Limb (tissue), 2 donors: ENCODE measurements around the gene TRIM65.
A peak's percentile ranks its signal among the peaks of the same experiment; 100 is the strongest.
"Not testable (repeated sequence)": the region's sequence is repeated elsewhere in the genome, so short reads cannot be mapped to it uniquely, and the experiment has no call there.

Experiments
- DNase-seq, 2 donors: peaks; one replicate each; pipeline ENCODE4 v3.0.0-alpha.2; 2016; ENCODE audit errors: extremely low spot score in 2 of 2

TRIM65 gene

DNA sequence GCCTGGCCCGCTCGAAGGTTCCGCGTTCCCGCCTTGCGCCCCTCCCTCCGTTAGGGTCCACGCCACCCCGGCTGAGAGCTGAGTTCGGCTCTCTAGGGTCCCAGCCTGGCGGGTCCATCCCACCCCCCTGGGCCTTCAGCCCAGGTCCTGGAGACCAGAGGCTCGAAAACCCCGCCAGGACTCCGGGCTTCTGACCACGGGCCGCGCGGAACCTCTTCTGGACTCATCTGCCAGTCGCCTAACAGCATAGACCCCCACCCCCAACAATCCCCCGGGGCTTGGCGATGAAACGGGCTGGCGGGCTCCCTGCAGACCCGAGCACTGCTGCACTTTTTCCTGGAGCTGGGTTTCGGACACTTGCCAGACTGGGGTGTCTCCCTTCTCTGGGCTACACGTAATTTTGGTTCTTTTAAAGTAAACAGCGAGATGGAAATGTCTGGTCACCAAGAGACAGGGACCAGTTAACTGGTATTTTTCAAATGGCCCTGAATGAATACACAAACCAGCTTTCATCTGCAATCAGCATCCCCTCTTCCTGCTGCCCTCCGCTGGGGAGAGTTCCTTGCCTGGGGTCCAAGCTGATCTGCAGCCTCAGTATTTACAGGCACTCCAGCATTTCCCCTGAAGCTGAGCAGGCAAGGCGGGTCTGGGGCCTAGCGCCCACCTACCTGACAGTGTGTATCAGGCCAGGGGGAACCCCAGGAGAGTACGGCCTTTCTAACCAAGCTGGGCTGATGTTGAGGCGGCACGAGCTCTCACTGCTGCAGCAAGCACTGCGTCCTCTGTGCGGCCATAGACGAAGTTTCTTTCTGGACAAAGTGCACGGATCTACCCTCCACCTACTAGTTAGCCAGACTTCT is 639 bp upstream of the TRIM65 start:
- DNase-seq = peak in 1 of 2 donors; percentile 26

DNA sequence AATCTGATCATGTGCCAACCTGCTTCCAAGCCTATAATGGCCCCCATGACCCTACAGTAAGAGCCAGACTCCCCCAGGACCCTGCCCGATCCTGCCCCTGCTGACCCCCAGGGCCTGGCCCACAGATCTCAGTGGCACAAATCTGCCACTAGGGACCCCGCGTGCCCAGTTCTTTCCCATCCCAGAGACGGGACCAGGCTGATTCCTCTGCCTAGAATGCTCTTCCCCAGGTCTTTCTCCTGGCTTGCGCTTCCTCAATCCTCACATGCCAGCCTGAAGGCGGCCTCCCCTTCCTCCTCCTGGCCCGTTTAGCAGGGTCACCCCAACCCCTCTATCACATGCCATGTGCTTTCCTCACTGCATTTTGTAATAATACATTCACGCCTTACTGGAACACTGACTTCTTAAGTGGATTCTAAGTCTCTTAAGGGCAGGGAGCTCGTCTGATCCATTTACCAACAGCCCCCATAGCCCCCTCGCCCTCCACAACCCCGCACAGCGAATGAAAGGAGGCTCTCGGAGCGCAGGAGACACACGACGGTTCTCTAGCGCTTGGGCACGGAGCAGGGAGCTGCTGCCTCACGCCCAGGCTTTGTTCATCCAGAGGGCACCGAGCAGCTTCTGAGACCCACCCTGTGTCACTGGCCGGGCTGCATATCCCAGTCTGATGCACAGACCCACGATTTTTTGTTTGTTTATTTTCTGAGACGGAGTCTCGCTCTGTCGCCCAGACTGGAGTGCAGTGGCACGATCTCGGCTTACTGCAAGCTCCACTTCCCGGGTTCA is 1.2 kb downstream of the TRIM65 start:
- DNase-seq = peak in 1 of 2 donors; percentile 34

- peak in 1 of 2 donors; percentile 31 for DNase-seq
These were observed 2.6 kb downstream of the TRIM65 start for GRCh38 chr17:75894049-75894733.

DNA sequence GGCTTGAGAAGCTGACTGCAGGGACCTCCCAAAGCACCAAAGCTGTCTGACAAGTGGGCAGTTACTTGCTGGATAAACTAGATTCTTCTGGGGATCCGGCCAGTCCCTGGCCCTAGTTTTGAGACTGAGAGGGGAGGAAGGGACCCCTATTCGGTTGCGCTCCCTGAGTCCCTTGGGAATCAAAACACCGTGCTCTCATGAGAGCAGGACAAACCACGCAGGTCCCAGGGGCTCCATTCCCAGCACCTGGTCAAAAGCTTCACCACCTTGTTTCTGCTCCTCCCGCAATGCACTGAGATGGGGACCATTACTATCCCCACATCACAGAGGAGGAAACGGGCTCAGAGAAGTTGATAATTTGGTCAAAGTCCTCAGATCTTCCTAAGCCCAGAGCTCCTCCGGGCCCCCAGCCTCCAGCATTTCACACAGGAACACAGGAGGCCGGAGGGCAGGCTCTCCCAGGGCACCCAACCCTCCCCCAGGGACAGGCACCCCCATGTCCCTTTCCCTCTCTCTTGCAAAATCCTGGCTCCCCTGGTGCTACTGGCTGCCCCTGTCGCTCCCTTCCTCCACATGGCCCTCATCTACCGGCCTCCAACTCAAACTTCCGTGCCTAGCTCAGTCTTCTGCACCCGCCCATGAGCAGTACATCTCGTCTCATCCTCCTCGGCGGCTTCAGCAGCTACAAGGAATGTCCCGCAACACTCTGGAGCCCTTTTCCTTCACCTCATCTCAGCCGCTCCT is 3.3 kb downstream of the TRIM65 start:
- DNase-seq = peak in 1 of 2 donors; percentile 34

DNA sequence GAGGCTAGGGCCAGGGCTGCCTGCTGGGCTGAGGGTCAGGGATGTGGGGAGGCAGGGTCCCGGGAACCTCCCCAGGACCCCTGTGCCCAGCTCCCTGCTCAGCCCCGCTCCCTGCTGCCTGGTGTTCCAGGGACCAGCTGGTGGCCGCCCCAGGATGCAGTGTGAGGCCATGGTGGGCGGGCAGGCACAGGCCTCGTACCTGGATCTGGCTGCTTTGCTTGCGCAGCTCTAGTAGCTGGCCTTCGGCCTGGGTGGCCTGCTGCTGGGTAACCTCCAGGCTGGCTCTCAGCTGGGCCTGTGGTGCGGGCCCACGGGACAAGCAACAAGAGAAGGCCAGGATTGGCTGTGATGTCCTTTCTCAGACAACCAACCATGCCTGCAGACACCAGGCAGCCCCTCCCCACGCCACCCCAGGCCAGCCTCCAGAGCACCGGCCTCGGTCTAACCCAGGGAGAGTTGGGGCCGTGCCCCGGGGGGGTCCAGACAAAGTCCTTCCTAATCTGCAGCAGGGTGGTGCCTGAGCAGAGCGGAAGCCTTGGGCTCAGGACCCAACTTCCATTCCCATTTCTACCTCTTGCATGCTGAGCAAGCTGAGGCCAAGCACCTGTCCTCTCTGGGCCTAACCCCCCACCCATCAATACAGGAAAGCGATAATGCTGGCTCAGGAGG is 4.1 kb downstream of the TRIM65 start:
- DNase-seq = peak in 1 of 2 donors; percentile 24

DNA sequence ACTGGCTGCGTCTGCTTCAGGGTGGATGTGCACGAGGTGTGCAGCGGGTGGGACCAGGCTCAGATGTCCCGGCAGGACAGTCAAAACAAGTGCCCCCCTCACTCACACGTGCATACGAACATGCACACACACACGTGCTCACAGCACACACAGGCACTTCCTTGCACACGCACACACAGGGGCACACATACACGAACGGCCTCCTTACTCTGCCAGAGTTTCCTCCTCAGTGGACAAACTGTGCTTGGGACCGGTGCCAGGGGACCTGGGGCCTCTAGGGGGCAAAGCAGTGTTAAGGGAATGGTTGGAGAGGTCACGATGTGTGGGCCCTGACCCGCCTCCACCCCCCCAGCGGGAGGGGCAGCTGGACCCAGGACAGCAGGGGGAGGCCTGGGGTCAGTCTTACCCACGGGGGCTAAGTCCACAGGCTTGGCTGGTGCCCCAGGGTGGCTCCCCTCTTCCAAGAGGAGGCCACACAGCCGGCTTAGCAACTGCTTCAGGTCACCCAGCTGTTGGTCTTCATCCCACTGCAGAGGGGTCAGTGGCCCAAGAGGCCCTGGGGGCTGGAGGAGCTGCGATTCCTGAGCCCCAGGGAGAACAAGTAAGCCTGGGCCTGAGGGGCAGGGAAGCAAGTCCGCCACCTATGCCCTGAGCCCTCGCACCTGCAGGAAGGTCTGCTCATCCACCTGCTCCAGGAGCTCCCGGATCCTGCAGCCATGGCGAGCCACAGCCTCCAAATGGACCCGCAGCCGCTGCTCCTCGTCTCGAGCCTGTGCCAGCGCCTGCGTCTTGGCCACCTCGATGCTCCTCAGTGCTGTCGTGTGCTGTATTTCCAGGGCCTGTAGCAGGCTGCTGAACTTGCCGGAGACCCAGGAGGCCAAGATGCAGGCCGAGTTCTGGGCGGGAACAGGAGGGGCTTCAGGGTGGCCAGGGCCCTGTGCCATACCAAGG is 4.9 kb downstream of the TRIM65 start:
- no peak for DNase-seq

DNA sequence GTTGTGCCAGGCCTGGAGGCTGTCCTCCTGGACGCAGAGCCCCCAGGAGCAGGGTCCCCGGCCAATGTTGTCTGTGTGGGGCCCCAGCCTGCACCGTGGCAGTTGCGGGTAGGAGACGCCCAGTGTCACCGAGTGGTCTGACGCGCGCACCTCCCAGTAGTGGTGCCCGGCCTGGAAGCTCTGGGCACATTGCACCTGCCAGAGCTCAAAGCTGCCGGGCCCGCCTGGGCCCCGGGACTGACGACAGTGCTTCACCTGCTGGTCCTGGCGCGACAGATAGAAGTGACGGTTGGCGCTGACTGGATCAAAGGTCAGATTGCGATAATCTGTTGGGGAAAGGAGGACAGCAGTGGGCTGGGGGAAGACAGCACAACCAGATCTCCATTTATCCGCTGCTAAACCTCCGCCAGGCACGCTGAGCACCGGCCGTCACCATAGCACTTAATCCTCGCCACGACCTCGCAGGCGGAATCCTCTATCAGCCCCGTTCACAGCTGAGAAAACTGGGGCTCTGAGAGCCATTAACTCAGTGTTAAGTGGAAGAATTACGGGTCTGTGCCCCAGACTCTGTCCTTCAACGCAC is 5.6 kb downstream of the TRIM65 start:
- DNase-seq = no peak

GRCh38 chr17:75889454-75889853 is 7.3 kb downstream of the TRIM65 start:
- no peak for DNase-seq

DNA sequence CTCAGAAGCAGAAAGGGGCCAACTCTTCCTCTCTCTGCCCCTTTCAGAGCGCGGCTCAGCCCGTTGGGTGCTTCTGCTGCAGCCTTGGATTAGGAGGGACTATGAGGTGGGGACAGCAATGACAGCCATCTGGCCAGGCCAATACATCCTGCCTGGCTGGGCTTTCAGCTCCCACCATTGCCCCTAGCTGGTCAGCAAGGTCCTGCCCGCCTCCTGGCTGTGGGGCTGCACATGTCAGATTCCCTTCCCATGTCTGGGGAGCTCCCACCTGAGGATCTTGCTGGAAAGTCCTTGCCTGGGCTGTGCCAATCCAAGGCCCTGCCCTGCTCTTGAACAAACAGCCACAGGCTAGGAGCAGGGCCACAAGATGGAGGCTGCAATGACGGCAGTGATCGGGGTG is 8.3 kb downstream of the TRIM65 start:
- no peak for DNase-seq

- not testable (repeated sequence) for DNase-seq
These were observed 10.9 kb downstream of the TRIM65 start for GRCh38 chr17:75885860-75886259.

DNA sequence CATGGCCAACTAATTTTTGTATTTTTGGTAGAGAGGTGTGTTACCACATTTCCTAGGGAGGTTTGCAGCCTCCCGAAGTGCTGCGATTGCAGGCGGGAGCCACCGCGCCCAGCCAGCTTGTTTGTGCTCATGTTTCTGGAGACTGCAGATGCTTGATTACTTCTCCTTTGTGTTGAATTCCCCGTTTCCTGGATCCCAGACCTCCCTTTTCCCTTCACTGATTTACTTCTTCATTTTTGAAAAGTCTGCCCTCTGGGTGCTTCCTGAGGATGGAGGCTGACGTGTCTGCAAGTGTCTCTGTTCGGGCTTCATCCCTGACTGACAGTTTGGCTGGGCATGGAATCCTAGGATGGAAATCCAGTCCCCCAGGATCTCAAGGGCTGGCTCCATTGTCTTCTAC is 11.3 kb downstream of the TRIM65 start:
- DNase-seq = no peak

DNA sequence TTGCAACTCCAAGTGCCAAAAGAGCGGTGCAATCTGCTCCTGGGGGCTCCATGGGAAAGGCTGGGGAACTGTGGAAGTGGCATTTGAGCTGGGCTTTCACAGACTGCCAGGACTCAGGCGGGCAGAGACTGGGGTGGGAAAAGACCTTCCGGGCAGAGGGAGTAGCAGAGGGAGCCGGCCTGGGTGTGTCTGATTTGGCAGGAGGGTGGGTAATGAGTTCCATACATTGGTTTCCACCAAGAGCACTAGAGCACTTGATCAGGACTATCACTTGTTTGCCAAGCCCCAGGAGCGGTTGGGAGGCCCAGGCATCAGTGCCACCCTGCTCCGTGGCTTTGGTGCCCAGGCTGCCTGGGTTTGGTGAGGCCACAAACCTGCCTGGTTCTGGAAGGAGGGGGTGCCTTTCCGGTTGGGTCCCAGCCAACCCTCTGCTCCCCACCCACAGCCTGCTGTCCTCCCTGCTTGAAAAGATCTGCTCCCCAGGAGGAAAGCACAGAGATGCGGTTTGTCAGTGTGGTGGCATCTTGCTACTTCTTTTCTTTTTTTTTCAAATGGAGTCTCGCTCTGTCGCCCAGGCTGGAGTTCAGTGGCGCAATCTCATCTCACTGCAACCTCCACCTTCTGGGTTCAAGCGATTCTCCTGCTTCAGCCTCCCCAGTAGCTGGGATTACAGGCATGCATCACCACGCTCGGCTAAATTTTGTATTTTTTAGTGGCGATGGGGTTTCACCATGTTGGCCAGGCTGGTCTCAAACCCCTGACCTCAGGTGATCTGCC is 14.9 kb downstream of the TRIM65 start:
- DNase-seq = no peak

- no peak for DNase-seq
These were observed 16.5 kb downstream of the TRIM65 start for GRCh38 chr17:75880266-75880665.

DNA sequence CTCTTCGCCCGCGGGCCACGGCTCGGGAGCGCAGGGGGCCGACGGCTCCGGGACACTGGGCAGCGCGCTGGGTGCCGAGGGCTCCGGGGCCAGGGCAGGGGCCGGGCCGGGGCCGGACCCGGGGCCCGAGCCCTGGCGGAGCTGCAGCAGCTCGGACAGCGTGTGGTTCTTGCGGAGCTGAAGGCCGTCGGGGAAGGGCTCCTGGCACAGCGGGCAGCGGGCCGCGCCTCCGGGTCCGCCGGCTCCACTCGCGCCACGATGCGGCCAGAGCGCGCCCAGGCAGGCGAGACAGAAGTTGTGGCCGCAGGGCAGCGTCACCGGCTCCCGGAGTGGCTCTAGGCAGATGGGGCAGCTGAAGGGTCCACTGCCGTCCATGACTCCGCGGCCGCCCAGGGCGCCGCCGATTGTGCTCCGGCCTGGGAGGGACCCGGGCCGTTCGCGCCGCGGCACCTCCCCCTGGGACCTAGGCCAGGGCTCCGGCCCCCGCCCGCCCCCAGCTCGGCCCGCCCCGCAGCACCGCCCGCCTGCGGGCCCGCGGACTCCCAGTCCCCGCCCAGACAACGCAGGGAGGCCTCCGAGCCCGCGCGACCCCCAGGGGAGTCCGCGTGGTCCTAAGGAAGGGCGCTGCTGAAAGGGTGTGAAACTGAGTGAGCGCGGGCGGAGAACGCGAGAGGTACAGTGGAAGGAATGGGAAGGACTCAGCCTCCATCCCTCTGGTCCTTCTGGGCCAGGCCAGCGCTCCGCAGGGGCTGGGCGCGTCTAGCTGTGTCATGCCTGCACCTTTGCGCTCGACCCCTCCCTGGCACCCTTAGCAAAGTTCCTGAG is 18.4 kb downstream of the TRIM65 start, which contains the start of gene TRIM47:
Gene TRIM47 (minus strand): TSS at position 408 of the 825 bp plus-strand sequence. CDS start 33 bp downstream, at position 375.
- peak; percentile 39 to 72 for DNase-seq

GRCh38 chr17:75877752-75878173 is 19.0 kb downstream of the TRIM65 start:
- peak; percentile 56 to 85 for DNase-seq

GRCh38 chr17:75876938-75877751 is 19.6 kb downstream of the TRIM65 start:
- DNase-seq = peak; percentile 88 to 92
